ENCODE results near the gene SORCS2. TPM values are rescaled to one million over a fixed set of nuclear protein-coding genes. Genes with fewer than 3 reads are reported as not detected.

SORCS2 gene
- total RNA-seq, 1 experiment from 2014 or later, result 4.1 TPM

DNA sequence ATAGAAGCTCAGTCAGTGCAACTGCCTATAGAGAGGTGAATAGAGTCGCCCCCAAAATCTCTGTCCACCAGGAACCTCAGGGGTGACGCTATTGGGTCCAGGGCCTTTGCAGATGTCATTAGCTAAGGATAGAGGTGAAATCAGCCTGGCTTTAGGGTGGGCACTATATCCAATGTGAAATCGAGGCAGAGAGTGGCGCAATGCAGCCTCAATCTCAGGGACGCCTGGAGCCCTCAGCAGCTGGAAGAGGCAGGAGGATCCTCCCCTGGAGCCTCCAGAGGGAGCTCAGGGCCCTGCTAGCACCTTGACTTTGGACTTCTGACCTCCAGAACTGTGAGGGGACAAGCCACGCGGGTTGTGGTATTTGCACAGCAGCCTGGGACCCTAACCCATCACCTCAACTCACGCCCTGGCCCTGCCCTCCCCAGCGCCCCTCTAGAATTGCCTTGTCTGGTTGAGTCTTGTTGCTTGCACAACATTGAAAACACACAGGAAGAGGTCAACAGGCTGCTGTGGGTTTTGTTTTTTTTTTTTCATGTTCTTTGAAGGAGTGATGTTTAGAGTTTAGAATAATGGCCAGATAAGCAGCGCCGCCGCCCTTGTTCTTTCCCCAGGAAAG is 331.8 kb downstream of the SORCS2 start:
- no peaks in the 10 kb centered on the region for H3K36me3 ChIP-seq (ENCODE audit: low read depth, low read length)
- H3K9me2 ChIP-seq (replicated peaks; ENCODE audit: low read length), result no peaks in the 10 kb centered on the region
- no peaks in the 10 kb centered on the region for H3K27me3 ChIP-seq (ENCODE audit: low read length)
- no peak overlapping the region for H2AFZ ChIP-seq (ENCODE audit: low read length)
- H3K4me1 ChIP-seq (ENCODE audit: insufficient read depth, low read length), result no peaks in the 10 kb centered on the region
- TF ChIP-seq, protein P1, sequence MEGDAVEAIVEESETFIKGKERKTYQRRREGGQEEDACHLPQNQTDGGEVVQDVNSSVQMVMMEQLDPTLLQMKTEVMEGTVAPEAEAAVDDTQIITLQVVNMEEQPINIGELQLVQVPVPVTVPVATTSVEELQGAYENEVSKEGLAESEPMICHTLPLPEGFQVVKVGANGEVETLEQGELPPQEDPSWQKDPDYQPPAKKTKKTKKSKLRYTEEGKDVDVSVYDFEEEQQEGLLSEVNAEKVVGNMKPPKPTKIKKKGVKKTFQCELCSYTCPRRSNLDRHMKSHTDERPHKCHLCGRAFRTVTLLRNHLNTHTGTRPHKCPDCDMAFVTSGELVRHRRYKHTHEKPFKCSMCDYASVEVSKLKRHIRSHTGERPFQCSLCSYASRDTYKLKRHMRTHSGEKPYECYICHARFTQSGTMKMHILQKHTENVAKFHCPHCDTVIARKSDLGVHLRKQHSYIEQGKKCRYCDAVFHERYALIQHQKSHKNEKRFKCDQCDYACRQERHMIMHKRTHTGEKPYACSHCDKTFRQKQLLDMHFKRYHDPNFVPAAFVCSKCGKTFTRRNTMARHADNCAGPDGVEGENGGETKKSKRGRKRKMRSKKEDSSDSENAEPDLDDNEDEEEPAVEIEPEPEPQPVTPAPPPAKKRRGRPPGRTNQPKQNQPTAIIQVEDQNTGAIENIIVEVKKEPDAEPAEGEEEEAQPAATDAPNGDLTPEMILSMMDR (conservative IDR thresholded peaks at IDR 0.05; ENCODE audit: low read depth, low read length), result peak; percentile 15; the same call in 1 of the 2 replicates
- no peak for TF ChIP-seq EZH2 (IDR thresholded peaks at IDR 0.05; ENCODE audit: low read length, unreplicated experiment)
- no peak for TF ChIP-seq EZH2phosphoT487 (IDR thresholded peaks at IDR 0.05; ENCODE audit: borderline replicate concordance, low read length)
- no peaks in the 10 kb centered on the region for H3K79me2 ChIP-seq (ENCODE audit: low read length)
- intact Hi-C loops (cut with micrococcal nuclease), result no loop called here
- no peak for DNase-seq
- ChIA-PET POLR2A (ENCODE audit: unreplicated experiment) (no interaction called here), CTCF (no interaction called here)
- no TSS peak for BruUV-seq (replicated peaks)
- H3K9me3 ChIP-seq (ENCODE audit: low read length), result no peaks in the 10 kb centered on the region
- H3K27ac ChIP-seq (ENCODE audit: low read length), result no peak overlapping the region
- H3F3A ChIP-seq (ENCODE audit: low read length, unreplicated experiment), result no peaks in the 10 kb centered on the region
- ATAC-seq, result no peak
- no peak overlapping the region for H3K4me2 ChIP-seq (ENCODE audit: low read length)
- no peak overlapping the region for H3K9ac ChIP-seq (ENCODE audit: low read length)
- no peaks in the 10 kb centered on the region for H4K20me1 ChIP-seq (ENCODE audit: low read length)
- no peak overlapping the region for H3K4me3 ChIP-seq (ENCODE audit: low read length)

DNA sequence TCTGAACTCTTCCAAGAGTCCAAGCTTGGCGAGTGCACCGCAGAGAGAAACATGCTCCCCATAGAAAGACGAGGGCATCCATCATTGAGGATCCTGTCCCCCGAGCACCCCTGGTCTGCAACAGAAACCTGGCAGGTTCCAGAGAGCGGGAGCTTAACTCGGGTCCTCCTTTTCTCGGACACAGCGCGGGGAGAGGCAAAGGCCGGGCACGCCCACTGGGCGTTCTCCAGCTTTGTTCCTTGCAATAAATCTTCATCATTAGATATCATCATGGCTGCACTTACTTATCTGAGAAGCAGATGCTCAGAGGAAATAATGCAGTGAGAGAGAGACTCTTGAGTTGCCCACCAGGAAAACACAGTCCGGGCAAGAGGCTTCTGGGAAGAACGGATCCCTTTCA is 332.5 kb downstream of the SORCS2 start:
- POLR2A ChIA-PET (ENCODE audit: unreplicated experiment), result no interaction called here

DNA sequence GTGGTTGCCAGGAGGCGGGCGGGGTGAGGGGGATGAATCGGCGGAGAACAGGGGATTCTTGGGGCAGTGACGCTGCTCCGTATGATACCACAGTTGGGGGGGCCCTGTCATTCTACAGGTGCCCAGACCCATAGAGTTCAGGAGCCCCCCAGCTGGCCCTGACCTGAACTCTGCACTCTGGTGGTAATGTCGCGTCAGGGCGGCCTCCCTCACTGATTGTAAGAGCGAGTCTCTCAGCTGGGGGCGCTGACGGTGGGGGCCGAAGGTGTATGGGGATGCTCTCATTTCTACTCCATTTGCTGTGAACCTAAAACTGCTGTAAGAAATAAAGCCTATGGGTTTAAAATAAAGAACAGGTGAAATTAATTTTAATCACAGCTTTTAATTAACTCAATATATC is 334.2 kb downstream of the SORCS2 start:
- Histone ChIP-seq H3F3A (ENCODE audit: low read length, unreplicated experiment) (no peaks in the 10 kb centered on the region), H3K4me1 (ENCODE audit: insufficient read depth, low read length) (no peaks in the 10 kb centered on the region), H3K4me2 (ENCODE audit: low read length) (no peak overlapping the region), H3K9ac (ENCODE audit: low read length) (no peak overlapping the region), H3K27me3 (ENCODE audit: low read length) (no peaks in the 10 kb centered on the region), H3K4me3 (ENCODE audit: low read length) (no peak overlapping the region), H3K27ac (ENCODE audit: low read length) (no peak overlapping the region), H4K20me1 (ENCODE audit: low read length) (no peaks in the 10 kb centered on the region), H3K36me3 (ENCODE audit: low read depth, low read length) (no peaks in the 10 kb centered on the region), H2AFZ (ENCODE audit: low read length) (no peak overlapping the region), H3K9me3 (ENCODE audit: low read length) (no peaks in the 10 kb centered on the region), H3K9me2 (replicated peaks; ENCODE audit: low read length) (no peaks in the 10 kb centered on the region), H3K79me2 (ENCODE audit: low read length) (no peaks in the 10 kb centered on the region)
- ATAC-seq (no peak), DNase-seq (no peak)
- no TSS peak for BruUV-seq (replicated peaks)
- TF ChIP-seq EZH2phosphoT487 (IDR thresholded peaks at IDR 0.05; ENCODE audit: borderline replicate concordance, low read length) (no peak), EZH2 (IDR thresholded peaks at IDR 0.05; ENCODE audit: low read length, unreplicated experiment) (no peak)
- TF ChIP-seq, protein P1 (conservative IDR thresholded peaks at IDR 0.05; ENCODE audit: low read depth, low read length), result no peak
- POLR2A ChIA-PET (ENCODE audit: unreplicated experiment), result no interaction called here
- CTCF ChIA-PET, result no interaction called here
- intact Hi-C loops (cut with micrococcal nuclease), result no loop called here

More for the DNA sequence above, 332.5 kb downstream of the SORCS2 start:
- Histone ChIP-seq H3K9ac (ENCODE audit: low read length) (no peak overlapping the region), H3K27me3 (ENCODE audit: low read length) (no peaks in the 10 kb centered on the region), H3K79me2 (ENCODE audit: low read length) (no peaks in the 10 kb centered on the region), H3K4me2 (ENCODE audit: low read length) (no peak overlapping the region), H3K9me3 (ENCODE audit: low read length) (no peaks in the 10 kb centered on the region), H3K36me3 (ENCODE audit: low read depth, low read length) (no peaks in the 10 kb centered on the region), H3K4me1 (ENCODE audit: insufficient read depth, low read length) (no peaks in the 10 kb centered on the region), H4K20me1 (ENCODE audit: low read length) (no peaks in the 10 kb centered on the region), H2AFZ (ENCODE audit: low read length) (no peak overlapping the region), H3K4me3 (ENCODE audit: low read length) (no peak overlapping the region), H3K27ac (ENCODE audit: low read length) (no peak overlapping the region), H3K9me2 (replicated peaks; ENCODE audit: low read length) (no peaks in the 10 kb centered on the region), H3F3A (ENCODE audit: low read length, unreplicated experiment) (no peaks in the 10 kb centered on the region)
- intact Hi-C loops (cut with micrococcal nuclease), result no loop called here
- ATAC-seq, result no peak
- DNase-seq, result no peak
- CTCF ChIA-PET, result interaction anchor here (0.6 kb wide), 1 partner anchor 178 kb away, joined by 8 read pairs; no protein-coding TSS in a partner anchor
- TF ChIP-seq, protein P1 (conservative IDR thresholded peaks at IDR 0.05; ENCODE audit: low read depth, low read length), result no peak
- no peak for TF ChIP-seq EZH2 (IDR thresholded peaks at IDR 0.05; ENCODE audit: low read length, unreplicated experiment)
- no TSS peak for BruUV-seq (replicated peaks)

All from PC-3 (cell line).